SK-N-MC (cell line): ENCODE results near the gene UMAD1.

Experiments
- DNase-seq: peaks from one replicate; pipeline ENCODE4 v3.0.0-alpha.2; 2011; ENCODE audit warnings: low read depth, low spot score
- H3K27ac ChIP-seq: fragments of 200-600 bp; sonication (generic); 2 replicates; pipeline ENCODE4 v1.5.1; 2016; ENCODE audit warnings: mixed run types
- H3K36me3 ChIP-seq: fragments of 200-600 bp; sonication (generic); 2 replicates; pipeline ENCODE4 v1.6.1; 2017; ENCODE audit warnings: antibody characterized with exemption, low read length, mixed read lengths; ENCODE audit not compliant: insufficient read depth
- H3K4me3 ChIP-seq: fragments of 200-600 bp; sonication (generic); 2 replicates; pipeline ENCODE4 v1.5.1; 2016
- H3K9ac ChIP-seq: fragments of 200-600 bp; sonication (generic); 2 replicates; pipeline ENCODE4 v1.8.0; 2017; ENCODE audit warnings: mixed run types, mixed read lengths; ENCODE audit not compliant: insufficient read length
- H3K9me3 ChIP-seq: fragments of 200-600 bp; sonication (generic); 2 replicates; pipeline ENCODE4 v1.6.1; 2017; ENCODE audit warnings: low read depth, mild to moderate bottlenecking, antibody characterized with exemption, low read length, moderate library complexity, mixed read lengths
- EZH2 ChIP-seq: fragments of 200-600 bp; sonication (generic); IDR thresholded peaks from one replicate; pipeline ENCODE4 v1.6.1; 2017; ENCODE audit warnings: antibody characterized with exemption
- FOXP2 ChIP-seq: optimal IDR thresholded peaks from 2 replicates; pipeline ENCODE3; 2011; ENCODE audit warnings: mild to moderate bottlenecking, moderate library complexity; ENCODE audit not compliant: insufficient read depth; ENCODE audit errors: extremely low read length, control extremely low read depth
- POLR2AphosphoS5 ChIP-seq: IDR thresholded peaks from 2 replicates; pipeline ENCODE4 v1.6.1; 2012; ENCODE audit warnings: mild to moderate bottlenecking, low read depth, low read length, borderline replicate concordance

Gene UMAD1

DNA sequence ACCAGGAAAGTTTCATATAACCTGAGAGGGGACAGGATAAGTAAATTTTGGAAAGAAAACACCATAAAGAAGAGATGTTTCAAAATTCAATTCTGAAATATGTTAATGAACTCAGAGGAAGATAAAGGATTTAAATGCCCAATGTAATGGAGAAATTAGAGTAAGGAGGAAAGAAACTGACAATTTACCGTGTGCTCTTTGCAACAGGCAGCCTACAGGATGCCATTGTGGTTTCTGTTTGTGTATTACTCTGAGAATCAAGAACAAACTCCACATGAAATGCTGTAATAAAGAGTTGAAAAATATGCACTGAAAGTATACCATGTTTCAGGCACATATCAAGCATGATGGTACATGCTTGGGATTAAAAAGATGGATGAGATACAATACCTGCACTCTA lies 283.3 kb downstream of the UMAD1 start:
- no peak overlapping the region for H3K27ac ChIP-seq
- no peak overlapping the region for H3K9ac ChIP-seq
- no peak for DNase-seq
- TF ChIP-seq POLR2AphosphoS5, result no peak
- TF ChIP-seq FOXP2, result no peak
- no peak for TF ChIP-seq EZH2
- no peaks in the 10 kb centered on the region for H3K36me3 ChIP-seq
- no peaks in the 10 kb centered on the region for H3K9me3 ChIP-seq
- no peak overlapping the region for H3K4me3 ChIP-seq

DNA sequence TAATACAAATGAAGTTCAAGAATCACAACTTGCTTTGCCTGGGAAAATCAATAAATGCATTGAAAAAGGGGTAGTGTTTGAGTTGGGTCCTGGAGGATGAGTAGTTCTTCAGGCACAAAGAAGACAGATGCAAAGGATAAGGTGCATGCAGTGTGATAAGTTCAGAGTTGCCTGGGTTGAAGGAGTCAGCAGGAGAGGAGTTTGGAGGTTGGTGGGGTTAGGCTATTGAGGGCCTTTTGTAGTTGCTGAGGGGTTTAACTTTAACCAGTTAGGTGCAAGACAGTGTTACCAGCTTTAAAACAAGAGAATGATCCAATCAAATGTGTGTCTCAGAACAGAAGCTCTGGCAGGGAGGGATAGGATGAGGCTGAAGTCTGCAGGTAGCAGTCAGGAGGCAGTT lies 283.8 kb downstream of the UMAD1 start:
- H3K9me3 ChIP-seq, result no peaks in the 10 kb centered on the region
- no peak overlapping the region for H3K27ac ChIP-seq
- TF ChIP-seq POLR2AphosphoS5 (no peak), FOXP2 (no peak), EZH2 (no peak)
- no peak overlapping the region for H3K4me3 ChIP-seq
- no peak for DNase-seq
- H3K36me3 ChIP-seq, result no peaks in the 10 kb centered on the region
- H3K9ac ChIP-seq, result no peak overlapping the region
